A673 (cell line): Measurements from ENCODE around the gene FNDC3B.

Source experiments
- EZH2 ChIP-seq: fragments of 200-600 bp; sonication (generic); IDR thresholded peaks from 2 replicates; pipeline ENCODE4 v1.6.1; 2017; ENCODE audit warnings: borderline replicate concordance, low read depth, mild to moderate bottlenecking, mixed read lengths, antibody characterized with exemption, low read length; ENCODE audit not compliant: poor library complexity, severe bottlenecking
- TF ChIP-seq, protein P1 (sequence below): fragments of 300-800, 200-600 bp; sonication (generic); conservative IDR thresholded peaks from 2 replicates; pipeline ENCODE4 v1.5.1; 2017; ENCODE audit warnings: low read depth, mild to moderate bottlenecking, antibody characterized with exemption, low read length, moderate library complexity, mixed read lengths

DNA sequence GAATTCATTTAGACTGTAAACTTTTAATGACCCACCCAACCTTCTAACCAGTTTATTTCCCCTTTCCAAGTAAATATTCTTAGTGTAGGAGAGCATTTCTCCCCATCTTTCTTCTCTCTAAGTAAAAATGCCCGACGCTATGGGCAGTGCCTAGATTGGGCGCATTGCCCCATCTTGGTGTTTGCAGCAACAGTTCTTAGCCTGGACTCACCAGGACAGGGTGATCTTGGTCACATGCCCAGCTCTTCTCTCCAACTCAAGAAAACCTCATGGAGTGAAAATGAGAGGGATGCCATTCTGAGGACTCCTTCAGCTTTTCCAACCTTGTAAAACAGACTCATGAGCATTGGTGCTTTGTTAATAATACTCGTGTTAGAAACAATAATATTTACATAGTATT is 332.2 kb downstream of the FNDC3B start:
- no peak for TF ChIP-seq EZH2
- TF ChIP-seq, protein P1, sequence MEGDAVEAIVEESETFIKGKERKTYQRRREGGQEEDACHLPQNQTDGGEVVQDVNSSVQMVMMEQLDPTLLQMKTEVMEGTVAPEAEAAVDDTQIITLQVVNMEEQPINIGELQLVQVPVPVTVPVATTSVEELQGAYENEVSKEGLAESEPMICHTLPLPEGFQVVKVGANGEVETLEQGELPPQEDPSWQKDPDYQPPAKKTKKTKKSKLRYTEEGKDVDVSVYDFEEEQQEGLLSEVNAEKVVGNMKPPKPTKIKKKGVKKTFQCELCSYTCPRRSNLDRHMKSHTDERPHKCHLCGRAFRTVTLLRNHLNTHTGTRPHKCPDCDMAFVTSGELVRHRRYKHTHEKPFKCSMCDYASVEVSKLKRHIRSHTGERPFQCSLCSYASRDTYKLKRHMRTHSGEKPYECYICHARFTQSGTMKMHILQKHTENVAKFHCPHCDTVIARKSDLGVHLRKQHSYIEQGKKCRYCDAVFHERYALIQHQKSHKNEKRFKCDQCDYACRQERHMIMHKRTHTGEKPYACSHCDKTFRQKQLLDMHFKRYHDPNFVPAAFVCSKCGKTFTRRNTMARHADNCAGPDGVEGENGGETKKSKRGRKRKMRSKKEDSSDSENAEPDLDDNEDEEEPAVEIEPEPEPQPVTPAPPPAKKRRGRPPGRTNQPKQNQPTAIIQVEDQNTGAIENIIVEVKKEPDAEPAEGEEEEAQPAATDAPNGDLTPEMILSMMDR, result no peak
